SU-DHL-6 (cell line): ENCODE data around the gene RHOT1.
"Not testable (repeated sequence)": the region's sequence is repeated elsewhere in the genome, so short reads cannot be mapped to it uniquely, and the experiment has no call there.

Experiments used
- H2AFZ ChIP-seq: fragments of 200-600 bp; sonication (generic); 2 replicates; pipeline ENCODE4 v1.6.1; 2014; ENCODE audit warnings: low read depth, mild to moderate bottlenecking, moderate library complexity, mixed read lengths, antibody characterized with exemption, low read length; ENCODE audit not compliant: severe bottlenecking
- H3F3A ChIP-seq: fragments of 200-600 bp; shearing (Covaris generic); 2 replicates; pipeline ENCODE4 v1.6.0; 2016; ENCODE audit warnings: antibody characterized with exemption, mild to moderate bottlenecking; ENCODE audit not compliant: insufficient read depth
- H3K27ac ChIP-seq: fragments of 200-600 bp; sonication (generic); 2 replicates; pipeline ENCODE4 v1.5.1; 2016; ENCODE audit warnings: low read depth, mild to moderate bottlenecking, low read length, moderate library complexity, mixed read lengths
- H3K27me3 ChIP-seq: fragments of 200-600 bp; sonication (generic), shearing (Covaris generic); 2 replicates; pipeline ENCODE4 v1.6.0; 2014; ENCODE audit warnings: mild to moderate bottlenecking, low read length
- H3K36me3 ChIP-seq: fragments of 200-600 bp; sonication (generic); 2 replicates; pipeline ENCODE4 v1.6.1; 2014; ENCODE audit warnings: mild to moderate bottlenecking, low read length, mixed read lengths
- H3K4me2 ChIP-seq: fragments of 300-600, 200-600 bp; shearing (Covaris generic), sonication (generic); 2 replicates; pipeline ENCODE4 v1.6.0; 2014; ENCODE audit warnings: low read length, low read depth, mild to moderate bottlenecking; ENCODE audit not compliant: poor library complexity, severe bottlenecking
- H3K4me3 ChIP-seq: fragments of 200-600 bp; sonication (generic); 2 replicates; pipeline ENCODE4 v1.5.1; 2014; ENCODE audit warnings: antibody characterized with exemption, low read length, mild to moderate bottlenecking, mixed read lengths; ENCODE audit not compliant: insufficient read depth, poor library complexity, severe bottlenecking
- H3K79me2 ChIP-seq: fragments of 200-600 bp; sonication (generic); 2 replicates; pipeline ENCODE4 v1.6.1; 2014; ENCODE audit warnings: mild to moderate bottlenecking, low read length, moderate library complexity; ENCODE audit not compliant: insufficient read depth
- H3K9ac ChIP-seq: fragments of 200-600 bp; sonication (generic); 2 replicates; pipeline ENCODE4 v1.7.0; 2014; ENCODE audit warnings: mild to moderate bottlenecking, low read length
- H3K9me2 ChIP-seq: fragments of 200-600 bp; sonication (generic); replicated peaks from 2 replicates; pipeline ENCODE4 v1.6.1; 2014; ENCODE audit warnings: low read length; ENCODE audit not compliant: insufficient read depth
- H3K9me3 ChIP-seq: fragments of 200-600 bp; sonication (generic); 2 replicates; pipeline ENCODE4 v1.6.1; 2014; ENCODE audit warnings: low read length, mixed read lengths; ENCODE audit not compliant: insufficient read depth
- H4K20me1 ChIP-seq: fragments of 200-600 bp; sonication (generic); 2 replicates; pipeline ENCODE4 v1.6.1; 2014; ENCODE audit warnings: low read depth, mild to moderate bottlenecking, antibody characterized with exemption, low read length, moderate library complexity, mixed read lengths
- EZH2phosphoT487 ChIP-seq: fragments of 200-600 bp; sonication (generic), shearing (Covaris generic); conservative IDR thresholded peaks from 2 replicates; pipeline ENCODE4 v1.6.1; 2018; ENCODE audit warnings: mild to moderate bottlenecking, antibody characterized with exemption, low read length, moderate library complexity, mixed read lengths
- TF ChIP-seq, protein P1 (sequence below): fragments of 200-600 bp; sonication (generic); IDR thresholded peaks from one replicate; pipeline ENCODE4 v1.5.1; 2017; ENCODE audit warnings: antibody characterized with exemption, mild to moderate bottlenecking, low read length, moderate library complexity; ENCODE audit not compliant: insufficient read depth, poor library complexity, severe bottlenecking

The RHOT1 gene

DNA sequence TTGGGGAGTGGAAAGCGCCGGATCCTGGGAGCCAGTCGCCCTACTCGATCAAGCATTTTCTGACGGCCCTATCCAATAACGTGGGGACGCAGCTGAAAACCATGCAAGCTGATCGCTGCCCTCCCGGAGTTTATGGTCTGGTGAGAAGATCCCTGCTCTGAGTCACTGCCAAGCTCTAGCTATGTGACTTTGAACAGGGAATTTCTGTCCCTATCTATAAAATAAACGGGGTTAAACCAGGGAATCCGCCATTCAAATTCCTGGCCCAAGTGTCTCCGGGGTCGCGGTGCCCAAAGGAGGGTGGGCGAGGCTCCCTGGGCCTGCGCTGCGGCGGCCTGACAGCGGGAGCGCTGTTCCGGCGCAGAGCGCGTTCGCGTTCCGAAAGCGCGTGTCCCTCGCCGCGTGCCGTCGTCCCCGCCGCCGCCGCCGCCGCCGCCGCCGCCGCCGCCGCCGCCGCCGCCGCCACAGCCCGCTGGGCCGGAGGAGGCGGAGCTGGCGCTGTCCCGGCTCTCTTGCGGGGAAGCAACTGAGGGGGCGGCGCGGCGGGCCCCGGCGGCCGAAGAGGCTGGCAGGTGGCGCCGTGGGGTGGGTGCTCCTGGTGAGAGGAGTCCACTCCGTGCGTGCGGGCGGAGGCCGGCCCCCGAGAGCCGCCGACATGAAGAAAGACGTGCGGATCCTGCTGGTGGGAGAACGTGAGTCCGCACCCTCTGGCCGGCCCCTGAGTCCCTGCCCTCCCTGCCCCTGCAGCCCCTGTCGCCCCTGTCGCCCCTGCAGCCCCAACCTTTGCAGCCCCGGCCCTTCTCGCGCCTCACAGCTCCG lies at the start of gene RHOT1:
Gene RHOT1 (plus strand): TSS at position 465 of the 819 bp plus-strand sequence. CDS start 191 bp downstream, at position 656.
- no peaks in the 10 kb centered on the region for H3K36me3 ChIP-seq
- H3K4me3 ChIP-seq = peak within 1 kb of the TSS; percentile 95
- H2AFZ ChIP-seq = peak within 1 kb of the TSS; percentile 87
- no peak for TF ChIP-seq EZH2phosphoT487
- TF ChIP-seq, protein P1, sequence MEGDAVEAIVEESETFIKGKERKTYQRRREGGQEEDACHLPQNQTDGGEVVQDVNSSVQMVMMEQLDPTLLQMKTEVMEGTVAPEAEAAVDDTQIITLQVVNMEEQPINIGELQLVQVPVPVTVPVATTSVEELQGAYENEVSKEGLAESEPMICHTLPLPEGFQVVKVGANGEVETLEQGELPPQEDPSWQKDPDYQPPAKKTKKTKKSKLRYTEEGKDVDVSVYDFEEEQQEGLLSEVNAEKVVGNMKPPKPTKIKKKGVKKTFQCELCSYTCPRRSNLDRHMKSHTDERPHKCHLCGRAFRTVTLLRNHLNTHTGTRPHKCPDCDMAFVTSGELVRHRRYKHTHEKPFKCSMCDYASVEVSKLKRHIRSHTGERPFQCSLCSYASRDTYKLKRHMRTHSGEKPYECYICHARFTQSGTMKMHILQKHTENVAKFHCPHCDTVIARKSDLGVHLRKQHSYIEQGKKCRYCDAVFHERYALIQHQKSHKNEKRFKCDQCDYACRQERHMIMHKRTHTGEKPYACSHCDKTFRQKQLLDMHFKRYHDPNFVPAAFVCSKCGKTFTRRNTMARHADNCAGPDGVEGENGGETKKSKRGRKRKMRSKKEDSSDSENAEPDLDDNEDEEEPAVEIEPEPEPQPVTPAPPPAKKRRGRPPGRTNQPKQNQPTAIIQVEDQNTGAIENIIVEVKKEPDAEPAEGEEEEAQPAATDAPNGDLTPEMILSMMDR = peak; percentile 14
- H3K79me2 ChIP-seq = peaks cover 34% of the 10 kb centered on the region
- H3K27me3 ChIP-seq = no peaks in the 10 kb centered on the region
- peak within 1 kb of the TSS; percentile 88 for H3K4me2 ChIP-seq
- H3K27ac ChIP-seq = peak within 1 kb of the TSS; percentile 38
- H3K9me2 ChIP-seq = no peaks in the 10 kb centered on the region
- H3F3A ChIP-seq = peaks cover 4% of the 10 kb centered on the region
- no peaks in the 10 kb centered on the region for H4K20me1 ChIP-seq
- no peaks in the 10 kb centered on the region for H3K9me3 ChIP-seq
- H3K9ac ChIP-seq = peak within 1 kb of the TSS; percentile 88

DNA sequence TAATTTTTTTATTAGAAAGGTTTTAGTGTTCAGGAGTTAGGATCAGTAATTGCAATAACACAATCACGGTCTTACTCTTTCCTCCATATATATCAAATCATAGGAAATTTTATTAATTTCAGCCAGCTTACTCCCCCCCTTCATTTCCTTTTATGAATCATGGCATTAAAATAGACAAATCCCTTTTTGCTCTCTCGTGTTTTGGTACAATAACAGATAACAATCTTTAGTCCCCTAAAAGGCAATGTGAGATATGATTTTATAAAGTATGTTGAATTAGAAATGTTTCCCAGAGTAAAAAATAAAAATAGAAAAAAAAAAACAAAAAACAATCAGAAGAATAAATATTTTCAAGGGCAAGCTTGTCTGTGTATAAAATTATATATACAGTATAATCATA lies 42.6 kb upstream of the RHOT1 start:
- Histone ChIP-seq H3K36me3 (no peaks in the 10 kb centered on the region), H3K9me2 (no peaks in the 10 kb centered on the region), H3K27ac (no peak overlapping the region), H3K4me2 (no peak overlapping the region), H3K79me2 (no peaks in the 10 kb centered on the region), H3K27me3 (no peaks in the 10 kb centered on the region), H2AFZ (no peak overlapping the region), H4K20me1 (no peaks in the 10 kb centered on the region), H3K4me3 (no peak overlapping the region), H3F3A (no peaks in the 10 kb centered on the region), H3K9me3 (no peaks in the 10 kb centered on the region), H3K9ac (no peak overlapping the region)
- TF ChIP-seq, protein P1 = no peak
- no peak for TF ChIP-seq EZH2phosphoT487

DNA sequence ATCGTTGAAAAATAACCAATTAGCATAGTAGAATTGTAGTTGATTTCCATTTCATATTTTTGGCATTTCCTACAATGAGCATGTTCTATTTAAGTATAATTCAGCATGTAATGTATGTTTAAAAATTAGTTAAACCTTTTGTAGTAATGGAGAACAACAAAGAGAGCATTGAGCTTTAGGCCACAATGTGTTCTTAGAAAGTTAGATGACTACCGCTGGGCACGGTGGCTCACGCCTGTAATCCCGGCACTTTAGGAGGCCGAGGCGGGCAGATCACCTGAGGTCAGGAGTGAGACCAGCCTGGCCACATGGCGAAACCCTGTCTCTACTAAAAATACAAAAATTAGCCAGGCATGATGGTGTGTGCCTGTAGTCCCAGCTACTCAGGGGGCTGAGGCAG lies 42.0 kb upstream of the RHOT1 start:
- H3K9ac ChIP-seq, H4K20me1 ChIP-seq, H3K4me2 ChIP-seq, H3K27ac ChIP-seq, H3K27me3 ChIP-seq, H3F3A ChIP-seq, H2AFZ ChIP-seq, H3K36me3 ChIP-seq, H3K9me3 ChIP-seq, H3K4me3 ChIP-seq, H3K9me2 ChIP-seq, H3K79me2 ChIP-seq: not testable (repeated sequence)

DNA sequence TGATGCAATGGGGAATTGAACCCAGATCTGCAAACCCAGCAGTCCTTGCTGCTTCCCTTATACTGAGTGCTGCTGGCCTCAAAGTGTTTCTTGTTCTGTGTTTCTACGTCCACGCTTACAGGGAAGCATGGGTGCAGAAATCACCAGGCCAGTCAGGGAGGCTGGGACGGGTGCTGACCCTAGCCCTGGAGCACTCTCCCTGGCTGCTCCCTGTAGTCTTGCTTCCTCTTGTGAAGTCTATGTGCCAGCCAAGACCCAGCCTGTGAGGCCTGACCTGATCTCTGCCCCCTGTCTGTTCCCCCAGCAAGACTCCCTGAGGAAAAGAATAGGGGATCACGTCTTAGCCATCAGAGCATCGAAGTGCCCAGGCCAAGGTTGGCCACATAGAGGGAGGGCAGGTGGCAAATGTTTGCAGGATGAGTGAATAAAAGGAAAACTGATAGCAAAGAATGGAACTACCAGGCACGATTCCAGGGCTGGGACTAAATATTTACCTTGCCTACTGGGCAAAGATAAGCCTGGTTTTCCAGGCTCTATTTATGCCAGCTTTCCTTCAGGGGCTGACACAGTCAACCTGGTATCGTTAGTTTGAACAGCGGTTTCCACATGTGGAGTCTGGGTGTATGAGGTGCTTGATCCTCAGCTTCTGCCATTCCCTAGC lies 41.2 kb upstream of the RHOT1 start:
- Histone ChIP-seq H3K27me3 (no peaks in the 10 kb centered on the region), H3K36me3 (no peaks in the 10 kb centered on the region), H3K79me2 (no peaks in the 10 kb centered on the region), H3K4me2 (no peak overlapping the region), H3F3A (no peaks in the 10 kb centered on the region), H3K9me2 (no peaks in the 10 kb centered on the region), H3K9me3 (no peaks in the 10 kb centered on the region), H3K4me3 (no peak overlapping the region), H4K20me1 (no peaks in the 10 kb centered on the region), H3K9ac (no peak overlapping the region), H3K27ac (no peak overlapping the region), H2AFZ (no peak overlapping the region)
- TF ChIP-seq, protein P1 = no peak
- no peak for TF ChIP-seq EZH2phosphoT487
